ENCODE data around the gene ABCA9.
A peak's percentile ranks its signal among the peaks of the same experiment; 100 is the strongest.

Gene ABCA9

DNA sequence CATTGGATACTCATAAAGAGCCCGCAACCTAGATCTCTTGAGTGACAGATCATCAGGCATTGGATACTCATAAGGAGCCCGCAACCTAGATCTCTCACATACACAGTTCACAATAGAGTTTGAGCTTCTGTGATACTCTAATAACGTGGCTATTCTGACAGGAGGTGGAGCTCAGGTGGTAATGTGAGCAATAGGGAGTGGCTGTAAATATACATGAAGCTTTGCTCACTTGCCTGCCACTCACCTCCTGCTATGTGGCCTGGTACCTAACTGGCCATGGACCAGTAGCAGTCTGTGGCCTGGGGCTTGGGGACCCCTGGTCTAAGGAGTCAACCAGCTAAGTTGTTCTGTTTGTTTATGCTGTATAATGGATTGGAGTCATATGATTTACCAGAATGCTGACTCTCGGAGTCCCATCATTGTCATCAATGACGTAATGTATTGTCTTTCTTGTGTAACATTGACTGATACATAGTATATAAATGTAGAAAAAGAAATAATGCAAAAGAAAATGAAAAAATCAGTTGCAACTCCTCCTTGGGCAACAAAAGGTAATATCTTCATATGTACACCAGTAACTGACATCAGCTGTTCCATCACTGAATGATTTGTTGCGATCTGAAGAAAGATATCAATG, 17.5 kb downstream of the ABCA9 start:
- no peak overlapping the region for H3K4me3 ChIP-seq (ENCODE audit: low read depth, low read length)
- POLR2A ChIA-PET = no interaction called here
- H3K36me3 ChIP-seq (ENCODE audit: control insufficient read depth in 2 of 2, insufficient read depth in 1 of 2, low read length in 2 of 2) = no peaks in the 10 kb centered on the region
- H3K27ac ChIP-seq (ENCODE audit: extremely low read depth, low read depth, low read length) = no peak overlapping the region
- H3K9me3 ChIP-seq (ENCODE audit: control insufficient read depth, insufficient read depth, low read depth, low read length) = no peaks in the 10 kb centered on the region
- TF ChIP-seq ZNF610 (tag by site-specific recombination; IDR thresholded peaks at IDR 0.05; ENCODE audit: borderline replicate concordance) (peak; percentile 97), ZNF645 (tag by site-specific recombination; IDR thresholded peaks at IDR 0.05) (no peak), ZNF169 (tag by site-specific recombination; IDR thresholded peaks at IDR 0.05) (no peak), ATF2 (tag by site-specific recombination; IDR thresholded peaks at IDR 0.05; ENCODE audit: low read depth) (peak; percentile 37; the same call in 1 of the 2 replicates), ZNF24 (tag by site-specific recombination; IDR thresholded peaks at IDR 0.05) (no peak)
- TF ChIP-seq, protein P1, sequence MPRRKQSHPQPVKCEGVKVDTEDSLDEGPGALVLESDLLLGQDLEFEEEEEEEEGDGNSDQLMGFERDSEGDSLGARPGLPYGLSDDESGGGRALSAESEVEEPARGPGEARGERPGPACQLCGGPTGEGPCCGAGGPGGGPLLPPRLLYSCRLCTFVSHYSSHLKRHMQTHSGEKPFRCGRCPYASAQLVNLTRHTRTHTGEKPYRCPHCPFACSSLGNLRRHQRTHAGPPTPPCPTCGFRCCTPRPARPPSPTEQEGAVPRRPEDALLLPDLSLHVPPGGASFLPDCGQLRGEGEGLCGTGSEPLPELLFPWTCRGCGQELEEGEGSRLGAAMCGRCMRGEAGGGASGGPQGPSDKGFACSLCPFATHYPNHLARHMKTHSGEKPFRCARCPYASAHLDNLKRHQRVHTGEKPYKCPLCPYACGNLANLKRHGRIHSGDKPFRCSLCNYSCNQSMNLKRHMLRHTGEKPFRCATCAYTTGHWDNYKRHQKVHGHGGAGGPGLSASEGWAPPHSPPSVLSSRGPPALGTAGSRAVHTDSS (tag by site-specific recombination; IDR thresholded peaks at IDR 0.05) = no peak
- H3K4me1 ChIP-seq (ENCODE audit: control insufficient read depth, insufficient read depth, low read length) = no peaks in the 10 kb centered on the region
- CTCF ChIA-PET = interaction anchor here (0.6 to 1.2 kb wide), 4 partner anchors 256 to 390 kb away, joined by 3 to 6 read pairs (median 4); no protein-coding TSS in a partner anchor

- H3K36me3 ChIP-seq (ENCODE audit: control insufficient read depth in 2 of 2, insufficient read depth in 1 of 2, low read length in 2 of 2) = no peaks in the 10 kb centered on the region
- CTCF ChIA-PET = interaction anchor here (0.6 to 1.2 kb wide), 2 partner anchors 255 to 266 kb away, joined by 5 to 6 read pairs; no protein-coding TSS in a partner anchor
Measured at GRCh38 chr17:69042308-69042707, 18.4 kb downstream of the ABCA9 start.

More at GRCh38 chr17:69042308-69042707, 18.4 kb downstream of the ABCA9 start:
- Histone ChIP-seq H3K4me1 (ENCODE audit: control insufficient read depth, insufficient read depth, low read length) (no peaks in the 10 kb centered on the region), H3K4me3 (ENCODE audit: low read depth, low read length) (no peak overlapping the region), H3K9me3 (ENCODE audit: control insufficient read depth, insufficient read depth, low read depth, low read length) (no peaks in the 10 kb centered on the region), H3K27ac (ENCODE audit: extremely low read depth, low read depth, low read length) (no peak overlapping the region)
- POLR2A ChIA-PET = no interaction called here
- TF ChIP-seq ZNF423 (tag by site-specific recombination; IDR thresholded peaks at IDR 0.05) = no peak
- TF ChIP-seq KLF10 (tag by site-specific recombination; IDR thresholded peaks at IDR 0.05) = no peak
- no peak for TF ChIP-seq ZNF521 (tag by site-specific recombination; IDR thresholded peaks at IDR 0.05)
- TF ChIP-seq ZNF670 (tag by site-specific recombination; IDR thresholded peaks at IDR 0.05; ENCODE audit: low read depth) = no peak
- TF ChIP-seq ZNF571 (tag by site-specific recombination; IDR thresholded peaks at IDR 0.05) = no peak
- no peak for TF ChIP-seq ZNF23 (tag by site-specific recombination; IDR thresholded peaks at IDR 0.05; ENCODE audit: borderline replicate concordance)
- no peak for TF ChIP-seq ZNF24 (tag by site-specific recombination; IDR thresholded peaks at IDR 0.05)
- no peak for TF ChIP-seq ZNF768 (tag by site-specific recombination; IDR thresholded peaks at IDR 0.05)
- no peak for TF ChIP-seq ZBTB1 (tag by site-specific recombination; IDR thresholded peaks at IDR 0.05)
- no peak for TF ChIP-seq ELK4 (IDR thresholded peaks at IDR 0.05; ENCODE audit: borderline replicate concordance, low read depth, low read length)
- no peak for TF ChIP-seq YY1 (tag by site-specific recombination; IDR thresholded peaks at IDR 0.05)
- TF ChIP-seq ZNF623 (tag by site-specific recombination; IDR thresholded peaks at IDR 0.05) = no peak
- no peak for TF ChIP-seq ZNF398 (tag by site-specific recombination; IDR thresholded peaks at IDR 0.05)
- TF ChIP-seq ZNF701 (tag by site-specific recombination; IDR thresholded peaks at IDR 0.05) = no peak
- TF ChIP-seq TSHZ1 (tag by site-specific recombination; IDR thresholded peaks at IDR 0.05; ENCODE audit: borderline replicate concordance) = no peak
- no peak for TF ChIP-seq ZNF626 (tag by site-specific recombination; IDR thresholded peaks at IDR 0.05)
- no peak for TF ChIP-seq GLI4 (tag by site-specific recombination; IDR thresholded peaks at IDR 0.05)
- TF ChIP-seq ZNF350 (tag by site-specific recombination; IDR thresholded peaks at IDR 0.05) = no peak
